Suprapubic skin (tissue), 4 donors: ENCODE measurements around the gene CNGA3.

Source experiments
- EP300 ChIP-seq: sonication (generic); formaldehyde crosslinking; IDR thresholded peaks from one replicate; pipeline ENCODE4 v1.6.1; 2017; ENCODE audit warnings: antibody characterized with exemption
- POLR2A ChIP-seq, 2 donors: fragments of 450-650 bp; IDR thresholded peaks; one replicate each; pipeline ENCODE4 v1.6.1; 2017; ENCODE audit warnings: antibody characterized with exemption in 2 of 2, mild to moderate bottlenecking in 2 of 2, moderate library complexity in 2 of 2
- POLR2AphosphoS5 ChIP-seq, 3 donors: sonication (generic); formaldehyde crosslinking; IDR thresholded peaks; one replicate each; pipeline ENCODE4 v1.6.1; 2017; ENCODE audit warnings: antibody characterized with exemption in 3 of 3
- TF ChIP-seq, protein P1 (sequence below), 2 donors: fragments of 200-600 bp in 1 of 2; fragments of 450-650 bp in 1 of 2; sonication (generic) in 1 of 2; IDR thresholded peaks; one replicate each; pipeline ENCODE4 v1.5.1; 2016 to 2019; ENCODE audit warnings: antibody characterized with exemption in 2 of 2, mild to moderate bottlenecking in 1 of 2, moderate library complexity in 1 of 2

DNA sequence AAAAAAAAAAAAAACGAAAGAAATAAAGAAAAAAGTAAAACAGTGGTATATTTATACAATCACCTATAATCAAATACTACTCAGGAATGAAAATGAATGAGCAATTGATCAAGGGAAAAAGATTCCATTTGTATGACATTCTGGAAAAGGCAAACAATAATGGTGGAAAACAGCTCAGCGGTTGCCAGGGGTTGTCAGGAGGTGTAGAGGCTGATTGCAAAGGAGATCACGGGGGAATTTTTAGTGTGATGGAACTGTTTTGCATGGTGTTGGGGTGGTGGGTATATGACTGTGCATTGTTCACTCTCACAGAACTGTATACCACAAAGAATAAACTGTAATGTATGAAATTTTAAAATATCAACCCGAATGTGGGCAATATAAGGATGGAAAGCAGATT is 52.9 kb downstream of the CNGA3 start:
- TF ChIP-seq, protein P1, sequence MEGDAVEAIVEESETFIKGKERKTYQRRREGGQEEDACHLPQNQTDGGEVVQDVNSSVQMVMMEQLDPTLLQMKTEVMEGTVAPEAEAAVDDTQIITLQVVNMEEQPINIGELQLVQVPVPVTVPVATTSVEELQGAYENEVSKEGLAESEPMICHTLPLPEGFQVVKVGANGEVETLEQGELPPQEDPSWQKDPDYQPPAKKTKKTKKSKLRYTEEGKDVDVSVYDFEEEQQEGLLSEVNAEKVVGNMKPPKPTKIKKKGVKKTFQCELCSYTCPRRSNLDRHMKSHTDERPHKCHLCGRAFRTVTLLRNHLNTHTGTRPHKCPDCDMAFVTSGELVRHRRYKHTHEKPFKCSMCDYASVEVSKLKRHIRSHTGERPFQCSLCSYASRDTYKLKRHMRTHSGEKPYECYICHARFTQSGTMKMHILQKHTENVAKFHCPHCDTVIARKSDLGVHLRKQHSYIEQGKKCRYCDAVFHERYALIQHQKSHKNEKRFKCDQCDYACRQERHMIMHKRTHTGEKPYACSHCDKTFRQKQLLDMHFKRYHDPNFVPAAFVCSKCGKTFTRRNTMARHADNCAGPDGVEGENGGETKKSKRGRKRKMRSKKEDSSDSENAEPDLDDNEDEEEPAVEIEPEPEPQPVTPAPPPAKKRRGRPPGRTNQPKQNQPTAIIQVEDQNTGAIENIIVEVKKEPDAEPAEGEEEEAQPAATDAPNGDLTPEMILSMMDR (IDR thresholded peaks at IDR 0.05) = no peak
- TF ChIP-seq POLR2A (IDR thresholded peaks at IDR 0.05) (no peak), POLR2AphosphoS5 (IDR thresholded peaks at IDR 0.05) (no peak), EP300 (no peak)
